Sciatic nerve (tissue), 2 donors: ENCODE measurements around the gene CCDC68. TPM values are rescaled to one million over a fixed set of nuclear protein-coding genes. Genes with fewer than 3 reads are reported as not detected.
"Not testable (repeated sequence)": the region's sequence is repeated elsewhere in the genome, so short reads cannot be mapped to it uniquely, and the experiment has no call there.

Source experiments
- ATAC-seq: fragments of 200-7000 bp; cut with Tn5 transposase; one replicate; pipeline ENCODE4 v1.9.1; 2020; ENCODE audit warnings: mild to moderate bottlenecking, moderate library complexity
- DNase-seq: peaks from one replicate; pipeline ENCODE4 v3.0.0-alpha.2; 2020; ENCODE audit warnings: low spot score
- intact Hi-C: fragments of 100-400 bp; cut with DNase I; formaldehyde crosslinking; loops from one replicate; pipeline ENCODE4 v1.14.2; 2022
- total RNA-seq: library from RNA; stranded (reverse); fragmentation: NEBNext Ultra II Directional; extraction: Animal tissue kit (Norgen Biotek cat#: 25700); gene quantifications from one replicate; pipeline ENCODE4 v1.2.1, GENCODE V29; 2021
- donor health status: DM: no; HTN: no; CAD: no.
- donor health status: DM: no; HTN: no; CAD: no.

CCDC68 gene, protein sequence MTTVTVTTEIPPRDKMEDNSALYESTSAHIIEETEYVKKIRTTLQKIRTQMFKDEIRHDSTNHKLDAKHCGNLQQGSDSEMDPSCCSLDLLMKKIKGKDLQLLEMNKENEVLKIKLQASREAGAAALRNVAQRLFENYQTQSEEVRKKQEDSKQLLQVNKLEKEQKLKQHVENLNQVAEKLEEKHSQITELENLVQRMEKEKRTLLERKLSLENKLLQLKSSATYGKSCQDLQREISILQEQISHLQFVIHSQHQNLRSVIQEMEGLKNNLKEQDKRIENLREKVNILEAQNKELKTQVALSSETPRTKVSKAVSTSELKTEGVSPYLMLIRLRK
- 8.6 TPM for total RNA-seq

DNA sequence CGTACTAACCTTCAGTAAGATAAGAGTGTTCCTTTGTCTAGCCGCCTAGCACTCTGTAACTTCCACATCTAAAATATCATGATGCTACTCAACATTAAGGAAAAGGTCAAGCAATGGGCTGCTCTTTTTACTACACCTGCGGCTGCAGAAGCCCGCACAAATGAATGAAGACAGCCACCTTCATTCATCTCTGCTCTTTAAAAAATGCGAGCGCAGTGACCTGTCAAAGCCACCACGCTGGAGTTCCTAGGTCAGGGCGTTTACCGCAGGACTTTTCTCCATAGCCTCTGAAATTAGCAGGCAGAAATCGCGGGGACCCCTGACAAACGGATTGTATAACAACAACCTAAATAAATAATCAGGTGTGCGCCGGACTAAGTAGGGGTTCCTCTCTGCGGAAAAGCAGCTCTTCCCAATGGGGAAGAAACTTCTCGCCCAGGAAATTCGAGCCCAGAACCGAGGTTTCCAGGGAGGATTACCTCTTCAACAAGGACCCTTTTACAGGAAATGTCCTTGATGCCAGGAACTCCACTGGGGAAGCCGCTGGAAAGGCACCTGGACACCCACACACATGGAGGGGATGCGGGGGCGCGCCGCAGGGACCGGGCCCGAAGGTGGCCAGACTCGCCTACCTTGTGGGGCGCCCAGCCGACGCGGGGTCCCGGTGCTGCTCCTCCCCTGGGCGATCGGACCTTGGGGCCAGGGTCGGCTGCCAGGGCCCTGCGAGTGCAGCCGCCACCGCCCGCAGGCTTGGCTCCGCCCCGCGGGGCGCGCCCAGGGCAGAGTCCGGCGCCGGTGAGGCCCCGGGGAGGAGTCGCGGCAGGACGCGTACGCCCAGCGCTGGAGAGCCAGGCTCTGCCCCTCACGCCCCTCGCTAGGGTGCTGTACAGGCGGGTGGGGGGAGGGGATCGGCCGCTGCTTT, at the start of gene CCDC68:
TSS of gene CCDC68 (minus strand) at position 758 of the 922 bp plus-strand sequence. CDS start 16,670 bp downstream, outside the sequence.
- intact Hi-C loops: no loop called here
- ATAC-seq: peak; percentile 34
- DNase-seq: no peak

DNA sequence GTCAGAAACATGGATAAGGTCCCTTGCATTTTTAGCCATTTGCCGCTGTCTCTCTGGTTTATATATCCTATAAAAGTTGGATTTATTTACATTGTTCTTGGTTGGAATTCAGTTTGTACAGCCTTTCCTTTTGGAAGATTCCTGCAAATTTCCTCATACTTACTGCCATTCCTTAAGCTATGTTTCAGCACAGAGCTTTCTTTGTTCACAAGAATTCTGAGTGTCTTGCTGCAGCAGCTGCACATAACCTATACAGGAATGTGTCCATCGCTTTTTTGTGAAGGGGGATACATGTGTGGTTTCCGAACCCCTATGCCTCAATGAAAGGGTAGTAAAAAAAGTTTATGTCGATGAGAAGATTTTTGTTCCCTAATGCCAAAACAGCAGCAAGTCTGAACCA, 48.3 kb upstream of the CCDC68 start:
- no peak for ATAC-seq
- intact Hi-C loops: no loop called here
- no peak for DNase-seq

DNA sequence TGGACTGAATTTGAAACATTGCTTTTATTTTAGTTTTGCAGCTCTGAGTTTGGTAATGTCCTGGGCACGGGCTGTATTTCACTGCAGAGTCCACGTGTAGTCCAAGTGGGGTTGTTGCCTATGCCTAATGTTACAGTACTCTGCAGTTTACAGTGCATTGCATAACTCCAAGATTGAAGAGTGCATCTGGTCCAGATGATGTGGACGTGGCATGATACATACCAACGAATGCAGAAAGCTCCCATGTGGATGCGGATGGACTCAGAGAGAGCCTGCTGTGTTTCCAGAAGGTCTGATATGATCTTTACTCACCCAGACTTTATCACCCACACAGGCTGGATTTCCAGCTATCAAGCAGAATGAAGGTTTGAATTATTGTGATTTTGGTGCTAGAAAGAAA, 44.4 kb upstream of the CCDC68 start:
- DNase-seq (no peak), ATAC-seq (no peak)
- intact Hi-C loops: no loop called here

DNA sequence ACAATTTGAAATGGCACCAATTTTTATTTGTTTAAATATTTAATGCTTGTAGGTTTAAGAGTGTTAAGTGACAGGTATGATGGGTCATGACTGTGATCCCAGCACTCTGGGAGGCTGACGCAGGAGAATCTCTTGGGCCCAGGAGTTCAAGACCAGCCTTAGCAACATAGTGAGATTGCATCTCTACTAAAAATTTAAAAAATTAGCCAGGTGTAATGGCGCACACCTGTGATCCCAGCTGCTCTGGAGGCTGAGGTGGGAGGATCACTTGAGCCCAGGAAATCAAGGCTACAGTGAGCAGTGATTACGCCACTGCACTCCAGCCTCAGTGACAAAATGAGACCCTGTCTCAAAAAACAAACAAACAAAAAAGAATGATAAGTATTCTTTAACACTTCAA, 43.0 kb upstream of the CCDC68 start:
- DNase-seq (no peak), ATAC-seq (no peak)
- intact Hi-C loops: no loop called here

DNA sequence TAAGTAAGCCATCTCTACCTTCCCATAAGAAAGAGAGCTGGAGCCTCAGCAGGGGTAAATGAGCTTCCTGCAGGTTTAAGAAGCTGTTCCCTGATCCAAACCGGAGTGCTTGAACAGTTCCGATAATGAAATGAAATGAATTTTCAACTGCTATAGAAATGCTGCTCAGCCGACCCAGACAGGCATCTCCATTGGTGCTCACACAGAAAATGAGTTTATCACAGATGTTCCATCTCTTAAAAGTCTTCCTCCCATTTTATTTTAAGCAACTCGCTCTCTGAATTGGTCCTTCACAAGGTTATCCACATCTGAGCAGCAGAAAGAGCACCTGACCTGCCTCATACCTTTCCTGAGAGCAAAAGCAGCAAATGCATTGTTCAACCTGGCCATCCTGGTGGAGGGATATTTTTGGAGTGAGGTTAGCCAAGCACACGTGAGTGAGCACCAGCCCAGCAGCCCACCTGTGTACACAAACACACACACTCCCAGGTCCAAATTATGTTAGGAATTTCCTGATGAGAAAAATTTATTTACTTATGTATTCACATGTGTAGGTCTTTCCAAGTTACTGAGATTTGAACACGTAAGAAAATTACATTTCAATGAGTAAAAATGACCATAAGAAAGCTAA, 42.2 kb upstream of the CCDC68 start:
- ATAC-seq: no peak
- intact Hi-C loops: no loop called here
- DNase-seq: no peak

DNA sequence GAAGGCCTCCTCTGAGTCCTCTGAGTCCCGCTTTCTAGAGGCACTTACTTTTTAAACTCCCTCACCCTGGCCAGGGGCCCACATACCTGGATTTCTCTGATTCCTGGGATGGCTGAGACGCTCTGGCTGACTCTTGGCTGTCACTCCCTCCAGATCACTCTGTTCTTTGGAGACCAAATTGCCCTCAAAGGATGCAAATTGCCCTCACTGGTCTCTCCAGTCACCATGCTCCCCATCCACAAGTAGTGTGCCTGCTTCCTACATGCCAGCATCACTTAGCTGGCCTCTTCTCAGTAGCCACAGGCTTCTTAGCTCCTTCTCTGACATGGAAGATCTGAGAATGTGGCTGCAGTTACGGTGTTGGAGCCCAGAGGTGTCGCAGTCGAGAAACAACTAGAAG, 41.3 kb upstream of the CCDC68 start:
- DNase-seq (no peak), ATAC-seq (no peak)
- intact Hi-C loops: no loop called here

DNA sequence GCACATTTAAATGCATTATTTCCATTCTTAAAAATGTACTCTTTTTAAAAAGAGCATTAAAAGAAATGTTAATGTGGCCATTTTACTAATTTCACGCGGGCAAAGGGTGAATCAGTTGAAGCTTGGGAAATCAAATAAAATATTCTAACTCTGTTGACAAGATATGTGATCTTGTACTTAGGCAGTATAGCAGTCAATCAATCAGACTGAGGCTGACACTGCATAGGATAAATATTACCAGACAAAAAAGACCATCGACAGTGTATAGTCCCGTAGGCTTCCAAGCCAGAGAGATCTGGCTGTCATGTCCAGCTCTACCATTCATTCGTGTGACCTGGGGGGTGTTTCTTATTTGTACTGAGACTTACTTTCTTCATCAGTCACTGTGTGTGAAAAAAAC, 39.8 kb upstream of the CCDC68 start:
- ATAC-seq (no peak), DNase-seq (no peak)
- intact Hi-C loops: no loop called here

DNA sequence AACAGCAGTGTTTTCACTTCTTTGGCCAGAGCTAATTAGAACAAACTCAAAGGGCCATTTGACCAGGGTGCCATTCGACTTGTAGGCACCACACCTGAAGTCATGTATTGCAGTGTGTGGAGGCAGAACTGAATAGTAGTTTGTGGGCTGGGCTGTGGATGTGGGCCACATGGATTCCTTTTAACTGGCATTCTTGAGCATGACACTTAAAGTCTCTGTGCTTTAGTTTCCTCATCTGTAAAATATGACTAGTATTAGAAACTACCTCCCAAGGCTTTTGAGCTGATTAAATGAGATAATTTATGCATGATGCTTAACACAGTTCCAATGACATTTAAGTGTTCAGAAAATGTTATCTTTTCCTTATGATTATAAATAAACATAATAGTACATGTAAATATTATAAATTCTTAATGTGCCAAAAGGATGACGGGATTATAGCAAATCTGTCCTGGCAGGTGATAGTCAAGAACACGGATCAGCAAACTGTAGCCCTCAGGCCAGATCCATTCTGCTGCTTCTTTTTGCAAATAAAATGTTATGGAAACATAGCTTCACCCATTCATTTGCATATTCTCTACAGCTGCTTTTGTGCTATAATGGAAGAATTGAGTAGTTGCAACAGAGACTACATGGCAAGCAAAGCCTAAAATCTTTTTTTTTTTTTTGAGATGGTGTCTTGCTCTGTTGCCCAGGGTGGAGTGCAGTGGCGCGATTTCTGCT, 36.3 kb upstream of the CCDC68 start:
- ATAC-seq: no peak
- DNase-seq: no peak
- intact Hi-C loops: no loop called here

DNA sequence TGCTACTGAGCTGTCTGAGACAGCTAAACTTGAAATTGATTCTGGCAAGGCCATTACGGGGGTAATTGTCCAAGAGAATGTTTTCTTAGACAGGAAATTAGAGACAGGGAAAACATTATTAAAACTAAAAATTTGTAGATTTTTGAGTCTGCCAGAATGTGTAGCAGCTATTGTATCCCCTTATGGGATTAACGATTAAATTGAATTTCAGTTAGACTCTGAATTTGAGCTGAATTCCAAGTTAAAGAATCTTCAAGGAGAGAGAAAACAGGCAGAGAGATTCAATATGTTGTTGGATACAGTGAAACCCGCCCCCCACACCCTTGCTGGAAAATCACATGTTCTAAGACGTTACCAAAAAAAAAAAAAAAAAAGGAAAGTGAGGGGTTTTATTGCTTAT, 32.7 kb upstream of the CCDC68 start:
- no peak for ATAC-seq

DNA sequence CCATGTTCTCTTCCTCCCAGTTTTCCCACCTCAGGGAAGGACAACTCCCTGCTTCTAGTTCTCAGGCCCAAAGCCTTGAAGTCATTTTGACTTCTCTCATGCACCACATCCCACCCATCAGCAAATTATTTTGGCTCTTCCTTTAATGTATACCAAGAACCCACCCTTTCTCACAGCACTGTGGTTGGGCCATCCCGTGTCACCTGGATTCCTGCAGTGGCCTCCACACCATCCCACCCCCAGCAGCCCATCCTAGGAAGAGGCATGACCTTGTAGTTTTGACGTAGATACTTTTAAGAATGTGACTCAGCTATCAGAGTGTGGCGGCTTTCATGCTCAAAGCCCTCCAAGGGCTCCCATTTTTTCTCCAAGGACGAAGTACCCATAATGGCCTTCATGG, 25.6 kb upstream of the CCDC68 start:
- DNase-seq (no peak), ATAC-seq (no peak)
- intact Hi-C loops: loop anchor here (5.0 kb wide), 1 partner anchor 308 kb away; no protein-coding TSS in a partner anchor

More for the DNA sequence above, 32.7 kb upstream of the CCDC68 start:
- DNase-seq: no peak
- intact Hi-C loops: no loop called here

DNA sequence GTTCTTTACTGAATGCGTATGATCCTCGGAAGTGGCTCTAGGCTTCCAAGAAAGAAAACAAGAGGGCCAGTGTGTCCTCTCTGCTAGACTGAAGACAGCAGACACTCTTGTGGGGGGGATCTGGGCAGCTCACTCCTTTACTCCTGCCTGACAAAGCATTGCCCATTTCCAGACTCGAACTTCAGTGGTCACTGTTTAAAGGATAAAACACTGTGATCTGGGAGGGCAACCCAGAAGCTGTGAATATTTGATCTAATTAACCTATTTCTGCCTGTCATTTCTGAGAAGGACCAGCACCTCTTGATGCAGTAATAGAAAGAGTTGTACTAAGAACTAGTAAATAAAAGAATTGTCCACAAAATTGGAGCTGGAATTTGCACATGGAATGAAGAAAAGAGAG, 24.5 kb upstream of the CCDC68 start:
- ATAC-seq (no peak), DNase-seq (no peak)
- intact Hi-C loops: loop anchor here (5.0 kb wide), 1 partner anchor 306 kb away; no protein-coding TSS in a partner anchor

DNA sequence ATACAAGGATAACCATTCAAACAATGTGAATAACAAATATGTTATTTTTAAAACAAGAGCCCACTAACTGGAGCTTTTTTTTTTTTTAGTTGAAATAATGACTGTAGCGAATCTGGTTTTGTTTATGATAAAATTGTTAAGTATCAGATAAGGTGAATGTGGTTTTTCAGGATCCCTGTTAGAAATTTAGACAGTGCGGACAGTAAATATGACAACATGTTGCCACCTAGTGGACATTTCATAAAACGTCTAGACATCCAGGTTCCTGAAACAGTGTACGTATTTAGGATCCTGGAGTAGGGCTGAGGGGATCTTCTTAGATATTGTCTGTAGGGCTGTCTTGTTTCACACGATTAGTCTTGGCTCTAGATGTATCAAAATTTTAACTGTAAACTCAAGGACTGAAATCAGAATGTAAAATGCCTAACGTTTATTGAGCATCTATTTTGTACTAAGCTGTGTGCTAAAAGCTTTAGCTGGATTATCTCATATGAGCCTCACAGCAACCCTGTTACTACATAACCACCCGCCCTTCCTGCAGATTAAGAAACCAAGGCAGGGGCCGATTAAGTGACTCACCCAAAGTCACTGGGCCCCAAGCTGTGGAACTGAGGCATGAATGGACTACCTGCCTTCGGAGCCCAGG, 23.9 kb upstream of the CCDC68 start:
- peak; percentile 66 for ATAC-seq
- intact Hi-C loops: loop anchor here (5.0 kb wide), 1 partner anchor 306 kb away; no protein-coding TSS in a partner anchor

DNA sequence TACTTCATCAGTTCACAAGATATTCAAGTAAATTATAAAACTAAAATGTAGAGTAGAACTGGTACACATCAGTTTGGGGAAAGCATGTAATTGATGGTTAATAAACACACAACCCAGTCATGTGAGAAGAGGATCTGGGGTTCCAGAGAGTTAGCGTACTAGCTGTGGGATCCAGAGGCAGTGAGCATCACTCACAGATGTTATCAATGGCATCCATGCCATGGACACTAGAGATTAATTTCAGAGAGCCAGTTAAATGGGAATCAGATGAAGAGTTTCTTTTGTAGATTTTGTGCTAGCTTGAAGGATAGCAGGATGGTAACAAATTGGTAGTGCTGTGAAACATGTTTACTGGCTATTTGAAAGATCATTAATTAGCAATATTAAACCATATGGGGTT, 21.8 kb upstream of the CCDC68 start:
- intact Hi-C loops: loop anchor here (5.0 kb wide), 1 partner anchor 304 kb away; no protein-coding TSS in a partner anchor
- DNase-seq: no peak
- ATAC-seq: no peak

More for the DNA sequence above, 23.9 kb upstream of the CCDC68 start:
- DNase-seq: no peak

DNA sequence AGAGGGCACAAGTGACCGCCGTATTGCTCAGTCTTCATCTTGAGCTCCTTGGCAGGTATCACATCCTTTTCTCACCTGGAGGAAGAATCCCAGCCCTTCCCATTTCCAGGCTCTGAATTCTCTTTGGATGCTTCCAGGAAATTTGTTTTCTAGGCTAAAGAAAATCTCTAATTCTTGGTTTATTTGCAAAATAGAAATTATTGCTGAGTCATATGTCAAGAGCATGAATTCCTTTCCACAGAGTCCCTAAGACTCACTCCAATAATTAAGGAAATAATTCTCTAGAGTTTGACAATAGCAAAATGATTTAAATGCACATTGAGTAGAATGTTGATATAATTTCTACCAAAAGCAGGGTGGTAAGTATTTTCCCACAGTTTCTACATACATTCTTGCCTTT, 16.3 kb upstream of the CCDC68 start:
- ATAC-seq: no peak
- intact Hi-C loops: no loop called here
- no peak for DNase-seq

DNA sequence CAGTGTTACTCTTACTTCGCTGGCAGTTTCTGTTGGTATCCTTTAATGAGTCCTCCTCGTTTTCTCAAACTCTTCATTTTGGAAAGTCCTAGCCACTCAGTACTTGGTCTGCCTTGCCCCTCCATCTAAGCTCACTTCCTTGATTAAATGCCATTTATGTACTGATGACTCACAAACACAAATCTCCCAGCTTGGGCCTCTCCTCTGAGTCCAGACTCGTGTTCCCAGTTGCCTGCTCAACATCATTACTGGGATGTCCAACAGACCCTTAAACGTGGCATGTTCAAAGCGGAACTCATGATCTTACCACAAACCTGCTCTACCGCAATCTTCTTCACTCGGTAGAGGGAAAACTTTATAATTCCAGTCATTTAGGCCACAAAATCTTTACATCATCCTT, 13.8 kb upstream of the CCDC68 start:
- intact Hi-C loops: no loop called here
- ATAC-seq: no peak
- DNase-seq: no peak

DNA sequence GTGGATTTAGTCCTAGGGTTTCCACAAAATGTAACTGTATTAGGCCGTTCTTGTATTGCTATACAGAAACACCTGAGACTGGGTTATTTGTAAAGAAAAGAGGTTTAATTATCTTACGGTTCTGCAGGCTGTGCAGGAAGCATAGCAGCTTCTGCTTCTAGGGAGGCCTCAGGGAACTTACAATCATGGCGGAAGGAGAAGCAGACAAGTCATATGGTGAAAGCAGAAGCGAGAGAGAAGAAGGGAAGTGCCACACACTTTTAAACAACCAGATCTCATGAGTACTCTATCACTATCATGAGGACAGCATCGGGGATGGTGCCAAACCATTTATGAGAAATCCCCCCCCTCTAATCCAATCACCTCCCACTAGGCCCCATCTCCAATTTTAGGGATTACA, 9.5 kb upstream of the CCDC68 start:
- ATAC-seq (no peak), DNase-seq (no peak)
- intact Hi-C loops: no loop called here

DNA sequence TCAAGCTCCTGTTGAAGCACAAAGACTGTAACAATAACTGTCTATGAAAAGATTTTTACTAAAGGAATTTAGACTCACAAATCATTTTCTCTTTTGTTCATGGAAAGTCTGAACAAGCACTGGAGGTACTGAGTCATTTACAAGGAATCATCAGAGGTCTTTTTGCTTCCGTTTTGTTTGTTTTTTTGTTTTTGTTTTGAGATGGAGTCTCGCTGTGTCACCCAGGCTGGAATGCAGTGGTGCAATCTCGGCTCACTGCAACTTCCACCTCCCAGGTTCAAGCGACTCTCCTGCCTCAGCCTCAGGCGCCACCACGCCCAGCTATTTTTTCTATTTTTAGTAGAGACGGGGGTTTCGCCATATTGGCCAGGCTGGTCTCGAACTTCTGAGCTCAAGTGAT, 9.0 kb upstream of the CCDC68 start:
- ATAC-seq, DNase-seq, intact Hi-C loops: not testable (repeated sequence)

DNA sequence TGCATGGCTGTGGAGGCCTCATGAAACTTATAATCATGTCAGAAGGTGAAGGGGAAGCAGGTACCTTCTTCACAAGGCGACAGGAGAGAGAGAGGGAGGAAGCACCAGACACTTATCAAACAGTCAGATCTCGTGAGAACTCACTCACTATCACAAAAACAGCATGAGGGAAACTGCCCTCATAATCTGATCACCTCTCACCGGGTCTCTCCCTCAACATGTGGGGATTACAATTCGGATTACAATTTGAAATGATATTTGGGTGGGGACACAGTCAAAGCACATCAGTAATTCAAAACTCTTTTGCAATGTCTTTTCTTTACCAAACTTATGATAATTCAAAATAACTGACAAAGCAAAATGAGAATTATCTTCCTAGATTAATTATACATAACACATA, 8.5 kb upstream of the CCDC68 start:
- ATAC-seq (no peak), DNase-seq (no peak)
- intact Hi-C loops: no loop called here
